HAP-1 (cell line): ENCODE data around the gene RNF149.
"Not testable (repeated sequence)": the region's sequence is repeated elsewhere in the genome, so short reads cannot be mapped to it uniquely, and the experiment has no call there.

Experiments
- DNase-seq, 2 experiments: peaks; one replicate each; pipeline ENCODE4 v3.0.0-alpha.2; 2016 to 2020; ENCODE audit warnings: low spot score in 2 of 2
- H3K27me3 ChIP-seq: fragments of 250-450 bp; sonication (Bioruptor Pico); 2 replicates; pipeline ENCODE4 v1.5.1; 2020; ENCODE audit warnings: low read depth, mild to moderate bottlenecking, moderate library complexity
- H3K36me3 ChIP-seq: fragments of 250-450 bp; sonication (Bioruptor Pico); replicated peaks from 2 replicates; pipeline ENCODE4 v1.5.1; 2020; ENCODE audit warnings: mild to moderate bottlenecking
- H3K4me1 ChIP-seq: fragments of 250-450 bp; sonication (Bioruptor Pico); 2 replicates; pipeline ENCODE4 v1.5.1; 2020; ENCODE audit warnings: mild to moderate bottlenecking
- H3K4me3 ChIP-seq: fragments of 250-450 bp; sonication (Bioruptor Pico); 2 replicates; pipeline ENCODE4 v1.5.1; 2020; ENCODE audit warnings: mild to moderate bottlenecking, moderate library complexity
- H3K9me3 ChIP-seq: fragments of 250-450 bp; sonication (Bioruptor Pico); 2 replicates; pipeline ENCODE4 v1.5.1; 2020; ENCODE audit warnings: mild to moderate bottlenecking, moderate library complexity
- in situ Hi-C: fragments of 300-500 bp; cut with MboI; formaldehyde crosslinking; loops from 3 replicates; pipeline ENCODE4 v1.14.3; 2020; ENCODE audit warnings: low sequenced_read_pairs, inconsistent platforms, mixed read lengths

The RNF149 gene

DNA sequence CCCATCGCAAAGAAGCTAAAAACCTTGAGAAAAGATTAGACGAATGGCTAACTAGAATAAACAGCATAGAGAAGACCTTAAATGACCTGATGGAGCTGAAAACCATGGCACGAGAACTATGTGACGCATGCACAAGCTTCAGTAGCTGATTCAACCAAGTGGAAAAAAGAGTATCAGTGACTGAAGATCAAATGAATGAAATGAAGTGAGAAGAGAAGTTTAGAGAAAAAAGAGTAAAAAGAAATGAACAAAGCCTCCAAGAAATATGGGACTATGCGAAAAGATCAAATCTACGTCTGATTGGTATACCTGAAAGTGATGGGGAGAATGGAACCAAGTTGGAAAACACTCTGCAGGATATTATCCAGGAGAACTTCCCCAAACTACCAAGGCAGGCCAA lies 8.1 kb upstream of the RNF149 start:
- DNase-seq, in situ Hi-C loops: not testable (repeated sequence)

DNA sequence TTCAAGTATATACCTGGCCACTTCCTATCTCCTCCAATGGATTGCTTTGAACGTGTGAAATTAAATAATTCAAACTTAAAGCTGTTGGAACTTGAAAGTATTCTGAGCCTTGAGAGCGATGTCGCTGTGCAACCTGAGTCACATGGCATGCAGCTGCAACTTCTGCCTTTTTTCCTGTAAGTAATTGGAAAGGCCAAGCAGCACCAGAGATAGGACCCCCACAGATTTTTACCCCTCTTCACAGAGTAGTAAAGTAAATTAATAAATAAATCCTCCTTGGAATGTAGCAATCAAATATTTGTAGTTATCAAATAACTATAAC lies 3.2 kb upstream of the RNF149 start:
- Histone ChIP-seq H3K4me1 (peaks cover 8% of the 10 kb centered on the region), H3K9me3 (no peaks in the 10 kb centered on the region), H3K36me3 (0 out of 2 replicates have a peak, but pooled peaks cover 2% of the 10 kb centered on the region), H3K4me3 (no peak overlapping the region), H3K27me3 (no peaks in the 10 kb centered on the region)
- DNase-seq, result no peak
- in situ Hi-C loops, result no loop called here

More for the DNA sequence above, 8.1 kb upstream of the RNF149 start:
- not testable (repeated sequence) for H3K36me3 ChIP-seq, H3K27me3 ChIP-seq, H3K4me1 ChIP-seq, H3K9me3 ChIP-seq, H3K4me3 ChIP-seq

DNA sequence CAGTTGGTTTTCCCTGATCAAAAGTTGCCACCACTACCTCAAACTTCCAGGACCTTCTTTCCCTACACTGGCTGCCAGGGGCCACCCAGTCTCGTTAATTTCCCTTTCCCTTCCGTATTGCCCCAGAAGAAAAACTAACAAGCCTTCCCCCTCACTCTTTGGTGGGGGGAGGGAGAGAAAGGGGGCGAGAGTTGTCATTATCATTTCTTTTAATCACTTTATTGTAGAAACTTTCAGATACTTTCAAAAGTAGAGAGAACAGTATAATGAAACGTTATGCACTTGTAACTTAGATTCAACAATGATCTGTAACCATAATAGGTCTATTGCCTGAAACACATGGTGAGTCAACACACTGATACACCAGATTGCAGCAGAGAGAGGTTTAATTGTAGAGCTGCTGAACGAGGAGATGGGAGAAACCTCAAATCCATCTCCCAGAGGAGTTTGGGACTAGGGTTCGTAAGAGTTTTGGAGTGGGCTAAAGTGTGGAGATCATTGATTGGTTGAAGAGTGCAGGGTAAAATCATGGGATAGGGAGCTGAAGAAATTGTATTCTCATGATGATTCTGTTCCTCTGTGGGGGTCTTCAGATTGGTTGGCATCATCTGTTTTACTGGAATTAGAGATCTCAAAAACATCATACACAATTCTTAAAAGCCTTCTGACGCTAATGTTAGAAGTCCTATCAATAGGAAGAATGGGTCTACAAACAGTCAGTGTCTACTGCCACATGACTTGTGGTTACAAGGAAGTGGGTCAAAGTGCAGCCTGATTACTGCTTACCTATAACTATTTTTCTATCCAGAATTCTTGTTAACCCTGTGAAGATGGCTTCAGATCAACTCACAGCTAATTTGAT lies 2.6 kb upstream of the RNF149 start:
- no peak overlapping the region for H3K4me3 ChIP-seq
- peaks cover 8% of the 10 kb centered on the region for H3K4me1 ChIP-seq
- in situ Hi-C loops, result no loop called here
- H3K27me3 ChIP-seq, result no peaks in the 10 kb centered on the region
- H3K36me3 ChIP-seq, result 0 out of 2 replicates have a peak, but pooled peaks cover 3% of the 10 kb centered on the region
- no peaks in the 10 kb centered on the region for H3K9me3 ChIP-seq
- no peak for DNase-seq

- in situ Hi-C loops, result no loop called here
- H3K36me3 ChIP-seq, result 0 out of 2 replicates have a peak, but pooled peaks cover 4% of the 10 kb centered on the region
- no peaks in the 10 kb centered on the region for H3K27me3 ChIP-seq
- no peak for DNase-seq
- no peaks in the 10 kb centered on the region for H3K9me3 ChIP-seq
- H3K4me3 ChIP-seq, result no peak overlapping the region
- H3K4me1 ChIP-seq, result peaks cover 12% of the 10 kb centered on the region
Measured at GRCh38 chr2:101310090-101310833, 1.8 kb upstream of the RNF149 start.

- H3K4me1 ChIP-seq, result peaks cover 13% of the 10 kb centered on the region
- H3K9me3 ChIP-seq, result no peaks in the 10 kb centered on the region
- H3K4me3 ChIP-seq, result peak overlapping the region; percentile 67
- H3K27me3 ChIP-seq, result no peaks in the 10 kb centered on the region
- in situ Hi-C loops, result no loop called here
- DNase-seq, result peak in 1 of 2 experiments; percentile 42
- peaks cover 6% of the 10 kb centered on the region; the same call in 1 of the 2 replicates for H3K36me3 ChIP-seq
Measured at GRCh38 chr2:101307950-101308431, 510 bp downstream of the RNF149 start.

DNA sequence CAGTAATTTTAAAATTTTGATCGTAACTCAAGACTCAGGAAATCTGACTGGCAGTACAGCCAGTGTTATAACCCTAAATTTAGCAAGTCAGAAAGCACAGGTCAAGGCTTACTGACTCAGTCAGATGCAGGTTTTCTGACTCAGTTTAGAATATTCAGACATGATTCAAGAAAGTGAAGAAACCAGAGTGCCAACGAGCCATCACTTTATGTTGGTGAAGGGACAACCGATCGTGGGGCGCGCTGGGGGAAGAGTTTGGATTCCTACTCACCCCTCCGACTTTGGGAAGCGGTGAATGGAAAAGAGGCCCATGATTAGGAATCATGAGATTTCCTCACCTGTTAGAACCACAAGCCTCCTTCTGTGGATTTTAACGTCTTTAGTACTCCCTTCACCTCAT lies 998 bp downstream of the RNF149 start:
- peaks cover 13% of the 10 kb centered on the region for H3K4me1 ChIP-seq
- H3K27me3 ChIP-seq, result no peaks in the 10 kb centered on the region
- H3K9me3 ChIP-seq, result no peaks in the 10 kb centered on the region
- in situ Hi-C loops, result no loop called here
- peaks cover 6% of the 10 kb centered on the region; the same call in 1 of the 2 replicates for H3K36me3 ChIP-seq
- peak overlapping the region; percentile 67 for H3K4me3 ChIP-seq
- DNase-seq, result no peak

- H3K4me3 ChIP-seq, result peak overlapping the region; percentile 67
- in situ Hi-C loops, result no loop called here
- peaks cover 12% of the 10 kb centered on the region for H3K36me3 ChIP-seq
- H3K9me3 ChIP-seq, result no peaks in the 10 kb centered on the region
- peak in 1 of 2 experiments; percentile 11 for DNase-seq
- H3K27me3 ChIP-seq, result no peaks in the 10 kb centered on the region
- H3K4me1 ChIP-seq, result peaks cover 13% of the 10 kb centered on the region
Measured at GRCh38 chr2:101306410-101306809, 2.1 kb downstream of the RNF149 start.

GRCh38 chr2:101305492-101306078 lies 2.9 kb downstream of the RNF149 start:
- peaks cover 12% of the 10 kb centered on the region for H3K36me3 ChIP-seq
- peak overlapping the region; percentile 67 for H3K4me3 ChIP-seq
- peaks cover 13% of the 10 kb centered on the region for H3K4me1 ChIP-seq
- no peaks in the 10 kb centered on the region for H3K9me3 ChIP-seq
- H3K27me3 ChIP-seq, result no peaks in the 10 kb centered on the region
- in situ Hi-C loops, result no loop called here
- DNase-seq, result peak in 1 of 2 experiments; percentile 23

- in situ Hi-C loops, result no loop called here
- Histone ChIP-seq H3K27me3 (no peaks in the 10 kb centered on the region), H3K36me3 (peaks cover 12% of the 10 kb centered on the region), H3K9me3 (no peaks in the 10 kb centered on the region), H3K4me3 (no peak overlapping the region; the same call in 1 of the 2 replicates), H3K4me1 (peaks cover 13% of the 10 kb centered on the region)
- no peak for DNase-seq
Measured at GRCh38 chr2:101305035-101305434, 3.5 kb downstream of the RNF149 start.

- H3K36me3 ChIP-seq, result peaks cover 12% of the 10 kb centered on the region
- H3K27me3 ChIP-seq, result no peaks in the 10 kb centered on the region
- H3K9me3 ChIP-seq, result no peaks in the 10 kb centered on the region
- H3K4me3 ChIP-seq, result no peak overlapping the region
- no peak for DNase-seq
- H3K4me1 ChIP-seq, result peaks cover 6% of the 10 kb centered on the region
- in situ Hi-C loops, result no loop called here
Measured at GRCh38 chr2:101303688-101304087, 4.8 kb downstream of the RNF149 start.

DNA sequence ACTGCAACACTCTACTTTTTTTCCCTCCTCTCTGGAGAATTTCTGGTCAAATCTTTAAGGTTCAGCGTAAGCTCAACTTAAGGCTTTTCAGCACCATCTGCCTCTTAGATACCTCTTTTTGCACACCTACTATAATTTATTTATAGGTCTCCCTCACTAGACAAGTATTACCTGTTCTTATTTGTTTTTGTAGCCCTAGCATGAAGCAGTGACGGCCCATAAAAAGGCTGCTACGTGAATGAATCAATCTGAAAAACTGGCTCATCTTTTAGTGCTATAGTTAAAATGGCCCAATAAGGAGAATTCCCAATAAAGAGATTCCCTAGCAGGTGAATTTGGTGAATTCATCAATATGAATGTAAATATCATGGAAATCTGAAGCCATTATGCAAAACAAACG lies 6.5 kb downstream of the RNF149 start:
- Histone ChIP-seq H3K27me3 (no peaks in the 10 kb centered on the region), H3K36me3 (peaks cover 12% of the 10 kb centered on the region), H3K9me3 (no peaks in the 10 kb centered on the region), H3K4me3 (no peak overlapping the region), H3K4me1 (peaks cover 6% of the 10 kb centered on the region; the same call in 1 of the 2 replicates)
- in situ Hi-C loops, result no loop called here
- DNase-seq, result no peak

GRCh38 chr2:101300836-101301235 lies 7.7 kb downstream of the RNF149 start:
- in situ Hi-C loops, result no loop called here
- Histone ChIP-seq H3K4me1 (peaks cover 3% of the 10 kb centered on the region; the same call in 1 of the 2 replicates), H3K9me3 (no peaks in the 10 kb centered on the region), H3K36me3 (peaks cover 13% of the 10 kb centered on the region), H3K27me3 (no peaks in the 10 kb centered on the region), H3K4me3 (no peak overlapping the region)
- no peak for DNase-seq

DNA sequence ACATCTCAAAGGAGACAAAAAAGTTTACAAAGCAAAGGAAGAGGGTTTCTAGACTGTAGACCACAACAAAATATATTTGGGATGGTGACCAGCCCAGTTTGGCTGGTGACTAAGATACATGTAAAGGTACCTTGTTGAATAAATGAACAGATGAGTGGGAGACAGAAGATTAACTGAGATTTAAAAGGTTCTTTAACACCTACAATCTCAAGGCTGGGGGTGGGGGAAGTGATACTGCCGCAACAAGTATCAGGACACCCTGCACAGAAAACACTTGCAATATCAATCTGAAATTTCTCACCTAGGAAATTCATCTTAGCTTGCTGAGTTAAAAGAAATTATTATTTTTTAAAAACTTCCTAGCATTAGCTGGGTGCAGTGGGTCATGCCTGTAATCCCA lies 8.3 kb downstream of the RNF149 start:
- peaks cover 11% of the 10 kb centered on the region for H3K36me3 ChIP-seq
- H3K4me1 ChIP-seq, result peaks cover under 1% of the 10 kb centered on the region; the same call in 1 of the 2 replicates
- H3K4me3 ChIP-seq, result no peak overlapping the region
- no peak for DNase-seq
- no peaks in the 10 kb centered on the region for H3K9me3 ChIP-seq
- no peaks in the 10 kb centered on the region for H3K27me3 ChIP-seq
- in situ Hi-C loops, result no loop called here
